ENCODE results near the gene NR5A1.

GRCh38 chr9:124485201-124485600 is 22.0 kb downstream of the NR5A1 start:
- TF ChIP-seq CTCF (conservative IDR thresholded peaks at IDR 0.05) (no peak), ZFX (IDR thresholded peaks at IDR 0.05) (no peak)
